ENCODE data around the gene PPP4R4. TPM values are rescaled to one million over a fixed set of nuclear protein-coding genes. Genes with fewer than 3 reads are reported as not detected.

Gene PPP4R4
- total RNA-seq, 1 experiment from 2014 or later = 5.5 TPM

DNA sequence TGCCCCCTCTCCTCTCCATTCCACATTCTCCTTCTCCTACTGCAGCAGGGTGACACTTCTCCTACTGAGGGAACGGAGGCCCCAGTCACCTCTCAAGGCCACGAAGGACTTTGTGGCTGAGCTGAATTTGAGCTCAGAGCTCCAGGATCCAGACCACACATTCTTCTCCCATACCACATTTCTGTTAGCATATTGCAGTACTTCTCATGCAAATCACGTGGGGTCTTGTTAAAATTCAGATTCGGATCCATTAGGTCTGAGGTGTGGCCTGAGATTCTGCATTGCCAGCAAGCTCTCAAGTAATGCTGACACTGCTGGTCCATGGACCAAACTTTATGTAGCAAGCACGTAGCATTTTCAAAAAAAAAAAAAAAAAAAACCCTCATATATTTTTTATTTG is 35.1 kb upstream of the PPP4R4 start:
- Histone ChIP-seq H3K36me3 (ENCODE audit: control insufficient read depth in 1 of 2, insufficient read depth in 2 of 2, low read length in 2 of 2) (no peaks in the 10 kb centered on the region), H3K9ac (ENCODE audit: low read length) (no peak overlapping the region), H3K4me2 (ENCODE audit: low read length) (no peak overlapping the region), H3K4me1 (ENCODE audit: control insufficient read depth in 1 of 2, insufficient read depth in 2 of 2, low read length in 2 of 2) (peaks cover 0 to 3% of the 10 kb centered on the region in 2 experiments; a peak in 1 of 4 replicates), H3K27me3 (ENCODE audit: insufficient read depth, low read length) (no peaks in the 10 kb centered on the region), H3K4me3 (replicated peaks in 1 of 2; ENCODE audit: low read depth in 1 of 2, low read length in 2 of 2) (no peak overlapping the region), H3K9me3 (ENCODE audit: control insufficient read depth in 1 of 2, insufficient read depth in 1 of 2, low read depth in 1 of 2, low read length in 2 of 2) (no peaks in the 10 kb centered on the region), H4K20me1 (ENCODE audit: insufficient read depth) (no peaks in the 10 kb centered on the region), H2AFZ (ENCODE audit: low read depth, low read length, poor library complexity, severe bottlenecking) (no peak overlapping the region), H3K9me2 (ENCODE audit: insufficient read depth) (no peaks in the 10 kb centered on the region), H3K79me2 (ENCODE audit: insufficient read depth, low read length) (no peaks in the 10 kb centered on the region), H3K27ac (ENCODE audit: low read depth, low read length) (no peak overlapping the region)
- POLR2A ChIA-PET = no interaction called here
- CTCF ChIA-PET = interaction anchor here (1.9 kb wide), 1 partner anchor 199 kb away, joined by 6 read pairs; no protein-coding TSS in a partner anchor
- TF ChIP-seq SP1 (IDR thresholded peaks at IDR 0.05; ENCODE audit: low read depth) = no peak
- TF ChIP-seq CEBPB (IDR thresholded peaks at IDR 0.05; ENCODE audit: low read depth) = no peak
- no peak for TF ChIP-seq ZNF274 (IDR thresholded peaks at IDR 0.05; ENCODE audit: low read depth, low read length)
- TF ChIP-seq, protein P1, sequence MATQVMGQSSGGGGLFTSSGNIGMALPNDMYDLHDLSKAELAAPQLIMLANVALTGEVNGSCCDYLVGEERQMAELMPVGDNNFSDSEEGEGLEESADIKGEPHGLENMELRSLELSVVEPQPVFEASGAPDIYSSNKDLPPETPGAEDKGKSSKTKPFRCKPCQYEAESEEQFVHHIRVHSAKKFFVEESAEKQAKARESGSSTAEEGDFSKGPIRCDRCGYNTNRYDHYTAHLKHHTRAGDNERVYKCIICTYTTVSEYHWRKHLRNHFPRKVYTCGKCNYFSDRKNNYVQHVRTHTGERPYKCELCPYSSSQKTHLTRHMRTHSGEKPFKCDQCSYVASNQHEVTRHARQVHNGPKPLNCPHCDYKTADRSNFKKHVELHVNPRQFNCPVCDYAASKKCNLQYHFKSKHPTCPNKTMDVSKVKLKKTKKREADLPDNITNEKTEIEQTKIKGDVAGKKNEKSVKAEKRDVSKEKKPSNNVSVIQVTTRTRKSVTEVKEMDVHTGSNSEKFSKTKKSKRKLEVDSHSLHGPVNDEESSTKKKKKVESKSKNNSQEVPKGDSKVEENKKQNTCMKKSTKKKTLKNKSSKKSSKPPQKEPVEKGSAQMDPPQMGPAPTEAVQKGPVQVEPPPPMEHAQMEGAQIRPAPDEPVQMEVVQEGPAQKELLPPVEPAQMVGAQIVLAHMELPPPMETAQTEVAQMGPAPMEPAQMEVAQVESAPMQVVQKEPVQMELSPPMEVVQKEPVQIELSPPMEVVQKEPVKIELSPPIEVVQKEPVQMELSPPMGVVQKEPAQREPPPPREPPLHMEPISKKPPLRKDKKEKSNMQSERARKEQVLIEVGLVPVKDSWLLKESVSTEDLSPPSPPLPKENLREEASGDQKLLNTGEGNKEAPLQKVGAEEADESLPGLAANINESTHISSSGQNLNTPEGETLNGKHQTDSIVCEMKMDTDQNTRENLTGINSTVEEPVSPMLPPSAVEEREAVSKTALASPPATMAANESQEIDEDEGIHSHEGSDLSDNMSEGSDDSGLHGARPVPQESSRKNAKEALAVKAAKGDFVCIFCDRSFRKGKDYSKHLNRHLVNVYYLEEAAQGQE (IDR thresholded peaks at IDR 0.05; ENCODE audit: low read depth) = no peak
- no peak for TF ChIP-seq TCF7L2 (IDR thresholded peaks at IDR 0.05; ENCODE audit: borderline replicate concordance, extremely low read depth, insufficient read depth, insufficient read length)
- TF ChIP-seq YY1 (IDR thresholded peaks at IDR 0.05; ENCODE audit: extremely low read depth, insufficient replicate concordance, low read depth, low read length) = no peak
- intact Hi-C loops (cut with micrococcal nuclease) = loop anchor here (10.0 kb wide), 2 partner anchors 396 to 546 kb away; no protein-coding TSS in a partner anchor
- no TSS peak for BruUV-seq (replicated peaks)
- no peak for ATAC-seq
- RAD21 ChIA-PET (ENCODE audit: low non-redundant PET in 1 of 2, low total read pairs in 2 of 2, uncharacterized antibody in 2 of 2, unreplicated experiment in 2 of 2) = no interaction called here
- DNase-seq (ENCODE audit: low read depth, low spot score) = no peak
